Transverse colon (tissue), 4 donors: ENCODE measurements around the gene FARP1. TPM values are rescaled to one million over a fixed set of nuclear protein-coding genes. Genes with fewer than 3 reads are reported as not detected.
"Not testable (repeated sequence)": the region's sequence is repeated elsewhere in the genome, so short reads cannot be mapped to it uniquely, and the experiment has no call there.

Experiments
- DNase-seq: peaks from one replicate; pipeline ENCODE4 v3.0.0-alpha.2; 2019
- H3K27ac ChIP-seq, 4 donors: fragments of 200-600 bp; sonication (generic); 2 replicates each; pipeline ENCODE4 v1.5.1; 2016 to 2018; ENCODE audit warnings: inconsistent platforms in 4 of 4
- H3K27me3 ChIP-seq: fragments of 200-600 bp; sonication (generic); 2 replicates; pipeline ENCODE4 v1.5.1; 2017; ENCODE audit warnings: inconsistent platforms
- H3K36me3 ChIP-seq, 4 donors: fragments of 200-600 bp; sonication (generic); 2 replicates each; pipeline ENCODE4 v1.5.1; 2017 to 2019; ENCODE audit warnings: inconsistent platforms in 4 of 4
- H3K4me1 ChIP-seq, 4 donors: fragments of 200-600 bp; sonication (generic); 2 replicates each; pipeline ENCODE4 v1.5.1; 2017 to 2020; ENCODE audit warnings: inconsistent platforms in 4 of 4
- H3K4me3 ChIP-seq, 4 donors: fragments of 200-600 bp; sonication (generic); 1 replicate in 1 of 4; 2 replicates in 3 of 4; pipeline versions ENCODE4 v1.5.1 to v1.6.1; 2017 to 2019; ENCODE audit warnings: inconsistent platforms in 4 of 4
- H3K9me3 ChIP-seq, 2 donors: fragments of 200-600 bp; sonication (generic); 2 replicates each; pipeline ENCODE4 v1.5.1; 2017 to 2019; ENCODE audit warnings: inconsistent platforms in 2 of 2
- CTCF ChIP-seq, 5 experiments: fragments of 200-600 bp in 3 of 5; fragments of 450-650 bp in 2 of 5; sonication (generic) in 3 of 5; IDR thresholded peaks; 1 replicate in 2 of 5; 2 replicates in 3 of 5; pipeline ENCODE4 v1.5.1; 2016 to 2017; ENCODE audit warnings: antibody characterized with exemption in 5 of 5, inconsistent platforms in 3 of 5, mild to moderate bottlenecking in 2 of 5, moderate library complexity in 1 of 5
- EP300 ChIP-seq: sonication (generic); formaldehyde crosslinking; IDR thresholded peaks from one replicate; pipeline ENCODE4 v1.6.1; 2017; ENCODE audit warnings: antibody characterized with exemption, low read depth
- POLR2A ChIP-seq: fragments of 450-650 bp; IDR thresholded peaks from one replicate; pipeline ENCODE4 v1.6.1; 2016; ENCODE audit warnings: antibody characterized with exemption, mild to moderate bottlenecking, moderate library complexity
- POLR2AphosphoS5 ChIP-seq, 3 donors: sonication (generic); formaldehyde crosslinking; IDR thresholded peaks; one replicate each; pipeline ENCODE4 v1.6.1; 2016; ENCODE audit warnings: antibody characterized with exemption in 3 of 3
- WGBS, 2 donors: methylation state at CpG; one replicate each; pipeline ENCODE4 v1.1.5; 2018; ENCODE audit warnings: low coverage in 1 of 2; 5-methylcytosine and 5-hydroxymethylcytosine counted together
- in situ Hi-C, 4 donors: fragments of 200-750 bp; cut with MboI; loops; one replicate each; pipeline versions ENCODE4 v1.15.0 to v1.15.1; 2017; ENCODE audit warnings: low sequenced_read_pairs in 3 of 4, low pct_ligation_motif_present in 1 of 4, low pct_unique_long_range_greater_than_20kb in 1 of 4
- intact Hi-C: fragments of 100-400 bp; cut with DNase I; formaldehyde crosslinking; loops from one replicate; pipeline ENCODE4 v1.15.1; 2023; ENCODE audit warnings: low total_unique reads
- total RNA-seq, 4 donors: library from RNA; depleted of rRNA; stranded (reverse); fragments of >200 nt; gene quantifications; one replicate each; pipeline ENCODE4 v1.1.0, GENCODE V29; 2016

FARP1 gene
- total RNA-seq, 4 donors from 2014 or later, result 32.8 to 41.8 (median 38.3) TPM

DNA sequence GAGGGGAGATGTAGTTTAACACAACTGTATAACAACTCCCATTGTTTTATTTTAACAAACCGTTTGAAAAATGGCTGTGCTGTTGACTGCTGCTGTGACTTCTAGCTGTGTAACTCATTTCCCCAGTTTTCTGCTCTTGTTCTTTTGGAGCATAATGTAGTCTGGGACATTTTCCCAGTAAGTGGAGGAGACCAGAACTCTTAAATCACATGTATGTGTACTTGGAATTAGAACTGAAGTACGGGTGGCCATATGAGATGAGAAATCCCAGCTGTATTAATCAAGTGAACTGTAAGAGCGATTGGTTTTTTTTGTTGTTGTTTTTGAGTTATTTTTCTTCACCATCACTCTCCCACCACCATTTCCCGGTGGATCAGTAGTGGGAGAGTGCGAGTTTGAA, 83.6 kb downstream of the FARP1 start:
- no peaks in the 10 kb centered on the region for H3K27me3 ChIP-seq
- no peak overlapping the region for H3K4me3 ChIP-seq
- H3K4me1 ChIP-seq, result peaks cover 0 to 29% (median 9%) of the 10 kb centered on the region in 4 donors
- TF ChIP-seq POLR2AphosphoS5 (IDR thresholded peaks at IDR 0.05) (no peak), POLR2A (no peak), CTCF (IDR thresholded peaks at IDR 0.05) (no peak), EP300 (no peak)
- no peaks in the 10 kb centered on the region for H3K36me3 ChIP-seq
- no peak overlapping the region for H3K27ac ChIP-seq
- no peak for DNase-seq
- WGBS, 2 donors, result 75 to 82% methylated on average over 5 of the region's 5 CpGs
- H3K9me3 ChIP-seq, result no peaks in the 10 kb centered on the region
- intact Hi-C loops (no loop called here), in situ Hi-C loops (no loop called here)

DNA sequence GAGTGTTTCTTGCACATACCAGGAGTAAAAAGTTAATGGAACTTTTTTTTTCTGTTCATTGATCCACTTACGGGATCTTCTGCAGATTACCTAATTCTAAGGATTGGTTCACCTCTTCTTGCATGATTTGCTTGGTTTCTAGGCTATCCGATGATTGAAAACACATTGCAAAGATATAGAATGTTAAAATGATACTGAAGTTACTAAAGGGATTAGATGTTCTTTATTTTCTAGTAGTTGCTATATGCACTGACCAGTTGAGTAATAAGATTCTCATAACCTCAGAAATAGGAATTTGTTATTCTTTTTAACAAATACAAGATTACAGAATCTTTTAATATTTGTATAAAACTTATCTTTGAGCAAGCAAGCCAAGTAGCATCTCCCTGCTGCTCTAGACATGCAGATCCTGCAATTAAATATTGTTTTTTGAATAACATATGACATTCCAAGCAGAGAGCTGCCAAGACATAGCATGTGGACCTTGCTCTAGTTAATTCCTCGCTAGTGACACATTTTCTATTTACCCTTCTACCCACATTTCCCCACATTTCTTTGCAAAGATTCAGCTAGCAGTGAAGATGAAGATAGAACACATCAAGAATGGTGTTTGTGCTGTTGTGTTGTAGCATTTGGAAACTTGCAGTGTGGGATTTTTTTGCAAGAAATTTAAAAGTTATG, 85.9 kb downstream of the FARP1 start:
- Histone ChIP-seq H3K27me3 (no peaks in the 10 kb centered on the region), H3K36me3 (no peaks in the 10 kb centered on the region), H3K27ac (no peak overlapping the region), H3K4me1 (peaks cover 0 to 8% (median 0%) of the 10 kb centered on the region in 4 donors), H3K4me3 (no peak overlapping the region), H3K9me3 (no peaks in the 10 kb centered on the region)
- in situ Hi-C loops, result no loop called here
- TF ChIP-seq EP300 (no peak), POLR2AphosphoS5 (IDR thresholded peaks at IDR 0.05) (no peak), CTCF (IDR thresholded peaks at IDR 0.05) (no peak), POLR2A (no peak)
- no peak for DNase-seq
- intact Hi-C loops, result no loop called here
- WGBS, 2 donors, result 64 to 67% methylated on average over 3 of the region's 3 CpGs

DNA sequence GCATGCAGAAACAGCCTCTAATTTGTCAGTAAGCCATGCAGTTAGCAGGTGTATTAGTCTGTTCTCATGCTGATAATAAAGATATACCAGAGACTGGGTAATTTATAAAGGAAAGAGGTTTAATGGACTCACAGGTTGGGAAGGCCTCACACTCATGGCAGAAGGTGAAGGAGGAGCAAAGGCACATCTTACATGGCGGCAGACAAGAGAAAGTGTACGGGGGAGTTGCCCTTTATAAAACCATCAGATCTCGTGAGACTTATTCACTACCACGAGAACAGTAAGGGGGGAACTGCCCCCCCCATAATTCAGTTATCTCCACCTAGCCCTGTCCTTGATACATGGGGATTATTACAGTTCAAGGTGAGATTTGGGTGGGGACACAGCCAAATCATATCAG, 87.9 kb downstream of the FARP1 start:
- H3K27ac ChIP-seq, H3K4me3 ChIP-seq, H3K4me1 ChIP-seq, H3K9me3 ChIP-seq, in situ Hi-C loops, intact Hi-C loops, DNase-seq, H3K27me3 ChIP-seq, H3K36me3 ChIP-seq: not testable (repeated sequence)
- WGBS, 2 donors, result 89 to 94% methylated on average over 4 of the region's 4 CpGs

- TF ChIP-seq EP300 (no peak), POLR2A (no peak), POLR2AphosphoS5 (IDR thresholded peaks at IDR 0.05) (no peak), CTCF (IDR thresholded peaks at IDR 0.05) (no peak)
- DNase-seq, result no peak
- H3K9me3 ChIP-seq, result no peaks in the 10 kb centered on the region
- intact Hi-C loops, result no loop called here
- H3K27me3 ChIP-seq, result no peaks in the 10 kb centered on the region
- peaks cover 0 to 6% (median 0%) of the 10 kb centered on the region in 4 donors for H3K4me1 ChIP-seq
- in situ Hi-C loops, result no loop called here
- no peak overlapping the region for H3K27ac ChIP-seq
- H3K4me3 ChIP-seq, result no peak overlapping the region
- H3K36me3 ChIP-seq, result no peaks in the 10 kb centered on the region
- WGBS, 2 donors, result 82 to 86% methylated on average over 4 of the region's 4 CpGs
Observed at GRCh38 chr13:98232456-98232855, 89.6 kb downstream of the FARP1 start.

DNA sequence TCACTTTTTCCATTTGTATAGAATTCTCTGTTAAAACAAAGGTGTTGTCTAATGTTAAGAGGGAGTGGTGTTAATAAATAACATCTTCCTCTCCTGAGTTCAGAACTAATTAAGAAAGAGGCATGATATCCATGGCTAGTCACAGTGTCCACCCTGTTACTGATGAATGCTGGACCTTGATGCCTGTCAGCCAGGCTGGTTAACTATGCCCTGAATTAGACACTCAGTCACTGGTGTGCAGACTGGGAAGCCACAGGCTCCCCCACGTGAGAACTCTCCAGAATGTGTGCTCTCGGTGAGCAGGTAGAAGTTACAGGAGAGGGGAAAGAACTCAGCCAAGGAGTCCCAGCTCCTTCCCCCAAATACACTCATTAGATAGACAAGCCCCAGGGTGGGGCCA, 90.2 kb downstream of the FARP1 start:
- intact Hi-C loops (no loop called here), in situ Hi-C loops (no loop called here)
- Histone ChIP-seq H3K27ac (no peak overlapping the region), H3K27me3 (no peaks in the 10 kb centered on the region), H3K9me3 (no peaks in the 10 kb centered on the region), H3K4me1 (peaks cover 0 to 6% (median 0%) of the 10 kb centered on the region in 4 donors), H3K36me3 (no peaks in the 10 kb centered on the region), H3K4me3 (no peak overlapping the region)
- DNase-seq, result no peak
- WGBS, 2 donors, result 79% methylated on average over 2 of the region's 2 CpGs; no CpG with 5 or more reads in 1 of the 2 donors
- TF ChIP-seq CTCF (IDR thresholded peaks at IDR 0.05), result no peak
- TF ChIP-seq EP300, result no peak
- TF ChIP-seq POLR2A, result no peak
- no peak for TF ChIP-seq POLR2AphosphoS5 (IDR thresholded peaks at IDR 0.05)
